ENCODE results near the gene SLC44A2.

- TF ChIP-seq CTCF (IDR thresholded peaks at IDR 0.05; ENCODE audit: insufficient read depth, low read length, poor library complexity, severe bottlenecking): no peak
- TF ChIP-seq EZH2phosphoT487 (conservative IDR thresholded peaks at IDR 0.05; ENCODE audit: low read length): no peak
These were observed 23.0 kb downstream of the SLC44A2 start for GRCh38 chr19:10648360-10648759.

Data from SU-DHL-6 (cell line).